GM19463 (cell line): ENCODE measurements around the gene PIGQ.

ENCODE experiments used
- ATAC-seq: cut with Tn5 transposase; IDR thresholded peaks from one replicate; pipeline ENCODE4 v1.9.1; 2021; ENCODE audit warnings: mild to moderate bottlenecking, moderate library complexity; ENCODE audit not compliant: unreplicated experiment

PIGQ gene

DNA sequence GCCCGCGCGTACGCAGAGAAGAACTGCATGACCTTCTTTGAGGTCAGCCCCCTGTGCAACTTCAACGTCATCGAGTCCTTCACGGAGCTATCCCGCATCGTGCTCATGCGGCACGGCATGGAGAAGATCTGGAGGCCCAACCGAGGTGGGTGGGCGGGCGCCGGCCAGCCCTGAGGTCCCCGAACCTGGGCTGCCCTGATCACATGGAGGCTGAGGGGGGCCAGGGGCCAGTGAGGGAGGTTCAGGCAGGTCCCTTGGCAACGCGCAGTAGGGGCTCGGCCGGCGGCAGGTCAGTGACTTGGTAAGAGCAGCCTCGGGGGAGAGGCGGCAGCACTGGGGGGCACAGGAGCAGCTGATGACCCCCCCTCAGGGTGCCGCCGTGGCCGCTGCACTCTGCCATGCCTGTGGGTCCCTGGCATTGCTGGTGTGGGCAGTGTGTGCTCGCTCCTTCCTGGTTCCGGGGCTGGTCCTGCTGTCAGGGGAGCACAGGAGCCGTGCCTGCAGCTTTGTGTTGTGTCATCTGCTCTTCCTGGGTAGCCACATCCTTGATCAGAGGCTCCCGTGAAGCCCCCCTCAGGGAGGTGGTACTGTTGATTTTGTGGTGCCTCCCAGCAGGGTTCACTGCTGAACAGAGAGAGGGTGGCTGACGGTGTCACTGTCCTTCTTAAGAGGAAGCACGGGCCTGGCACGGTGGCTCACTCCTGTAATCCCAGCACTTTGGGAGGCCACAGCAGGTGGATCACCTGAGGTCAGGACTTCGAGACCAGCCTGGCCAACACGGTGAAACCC lies 56.4 kb downstream of the PIGQ start:
- ATAC-seq: no peak

DNA sequence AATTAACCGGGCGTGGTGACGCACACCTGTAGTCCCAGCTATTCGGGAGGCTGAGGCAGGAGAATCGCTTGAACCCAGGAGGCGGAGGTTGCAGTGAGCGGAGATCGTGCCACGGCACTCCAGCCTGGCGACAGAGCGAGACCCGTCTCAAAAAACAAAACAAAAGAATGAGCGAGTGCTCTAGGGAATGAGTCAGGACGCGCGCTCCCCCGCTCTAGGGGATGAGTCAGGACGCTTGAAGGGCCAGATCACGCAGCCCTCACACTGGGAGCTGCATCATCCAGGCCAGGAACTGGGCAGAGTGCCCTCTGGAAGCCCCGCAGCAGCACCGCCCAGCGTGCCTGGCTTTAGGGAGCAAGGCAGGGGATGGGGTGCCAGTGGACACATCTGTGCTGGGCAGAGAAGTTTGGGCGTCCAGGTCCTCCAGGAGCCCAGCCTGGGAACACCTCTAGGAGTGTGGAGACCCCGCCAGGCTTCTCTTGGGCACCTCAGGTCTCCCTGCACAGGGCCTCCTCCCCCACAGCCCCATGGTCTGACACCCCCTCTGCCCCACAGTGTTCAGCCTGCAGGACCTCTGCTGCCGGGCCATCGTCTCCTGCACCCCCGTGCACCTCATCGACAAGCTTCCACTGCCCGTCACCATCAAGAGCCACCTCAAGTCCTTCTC lies 57.2 kb downstream of the PIGQ start:
- ATAC-seq: no peak

DNA sequence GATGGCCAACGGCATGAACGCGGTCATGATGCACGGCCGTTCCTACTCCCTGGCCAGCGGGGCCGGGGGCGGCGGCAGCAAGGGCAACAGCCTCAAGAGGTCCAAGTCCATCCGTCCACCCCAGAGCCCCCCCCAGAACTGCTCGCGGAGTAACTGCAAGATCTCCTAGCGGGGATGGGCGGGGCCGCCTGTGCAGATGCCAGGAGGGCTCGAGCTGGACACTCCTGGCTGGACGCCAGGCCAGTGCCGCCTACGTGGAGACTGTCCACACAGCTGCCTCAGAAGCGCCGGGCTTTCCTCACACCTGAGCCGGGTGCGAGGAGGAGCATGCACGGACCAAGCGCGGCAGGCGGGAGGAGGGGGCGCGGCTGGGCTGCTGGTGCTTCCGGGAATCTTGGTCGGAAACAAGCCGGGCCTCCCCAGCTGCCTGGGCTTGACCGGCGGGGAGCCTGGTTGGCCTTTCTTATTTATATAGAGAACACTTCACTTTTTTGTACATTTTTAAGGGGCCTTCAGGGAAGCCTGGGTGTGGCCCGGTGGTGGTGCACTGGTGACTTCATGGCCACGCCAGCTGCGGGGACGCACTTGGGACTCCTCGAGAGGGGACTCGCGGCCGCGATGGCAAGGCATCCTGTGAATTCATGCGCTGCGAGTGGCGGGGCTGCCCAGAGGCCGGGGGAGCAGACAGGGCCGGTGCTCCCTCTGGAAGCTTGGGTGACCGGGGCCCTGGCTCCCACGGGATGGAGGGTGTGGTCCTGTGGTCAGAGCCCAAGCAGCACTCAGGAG lies 57.9 kb downstream of the PIGQ start:
- no peak for ATAC-seq

DNA sequence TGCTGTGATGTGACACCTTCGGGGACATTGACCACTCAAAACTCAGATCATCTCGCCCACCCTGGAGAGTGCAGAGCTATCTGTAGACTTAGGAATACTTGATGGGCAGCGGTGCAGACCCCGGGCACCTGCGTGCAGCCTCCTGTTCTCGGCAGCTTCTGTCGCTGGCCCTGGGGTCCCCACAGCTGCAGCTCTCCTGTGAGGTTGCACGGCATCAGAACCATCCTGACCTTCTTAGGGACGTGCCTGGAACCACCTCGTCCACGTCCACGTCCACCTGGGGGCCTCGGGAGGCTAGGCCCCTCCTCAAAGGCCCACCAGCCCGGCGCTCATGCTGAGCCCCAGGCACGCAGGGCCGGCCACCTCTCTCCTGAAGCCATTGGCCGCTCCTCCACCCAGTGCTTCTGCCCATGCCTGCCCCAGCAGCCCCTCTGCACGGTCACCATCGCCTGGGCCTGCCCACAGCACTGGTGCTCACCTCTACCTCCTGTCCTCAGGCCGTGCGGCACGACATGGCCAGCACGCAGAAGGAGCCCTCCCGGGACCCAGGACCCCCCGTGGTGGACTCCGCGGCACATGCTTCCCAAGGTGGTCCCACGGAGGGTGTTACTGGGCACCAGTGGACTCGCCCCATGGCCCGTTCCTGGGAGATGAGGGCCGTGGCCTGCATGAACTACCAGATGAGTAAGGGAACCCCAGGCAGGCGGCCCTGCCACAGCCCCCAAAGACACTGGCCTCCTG lies 58.7 kb downstream of the PIGQ start:
- no peak for ATAC-seq

DNA sequence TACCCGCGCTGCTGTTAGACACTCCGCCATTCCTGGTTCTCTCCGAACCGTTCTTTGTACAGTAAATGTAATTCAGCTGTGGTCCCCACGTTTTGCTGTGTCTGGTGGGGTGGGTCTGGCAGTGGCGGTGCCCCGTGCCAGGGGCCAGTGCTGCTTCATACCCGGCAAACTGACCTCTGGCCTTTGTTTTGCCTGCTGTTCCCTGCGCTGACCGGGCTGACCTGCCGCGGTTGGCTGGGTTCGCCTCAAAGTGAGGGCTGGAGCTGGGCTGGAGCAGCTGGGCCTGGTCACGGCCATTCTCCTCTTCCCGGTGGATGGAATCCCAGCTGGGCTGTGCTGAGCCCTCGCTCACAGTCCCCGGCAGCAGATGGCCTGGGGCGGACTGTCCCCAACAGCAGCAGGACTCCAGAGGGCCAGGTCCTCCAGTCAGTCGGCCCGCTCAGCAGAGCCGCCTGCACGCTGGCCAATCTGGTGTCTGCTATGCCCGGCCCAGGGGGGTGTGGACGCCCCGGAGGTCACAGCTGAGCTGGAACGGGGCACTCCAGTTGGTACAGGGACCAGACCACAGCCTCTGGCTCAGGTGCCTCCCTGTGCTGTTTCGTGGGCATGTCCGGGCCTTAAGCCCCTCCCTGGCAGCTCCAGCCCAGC lies 59.5 kb downstream of the PIGQ start:
- ATAC-seq: no peak

DNA sequence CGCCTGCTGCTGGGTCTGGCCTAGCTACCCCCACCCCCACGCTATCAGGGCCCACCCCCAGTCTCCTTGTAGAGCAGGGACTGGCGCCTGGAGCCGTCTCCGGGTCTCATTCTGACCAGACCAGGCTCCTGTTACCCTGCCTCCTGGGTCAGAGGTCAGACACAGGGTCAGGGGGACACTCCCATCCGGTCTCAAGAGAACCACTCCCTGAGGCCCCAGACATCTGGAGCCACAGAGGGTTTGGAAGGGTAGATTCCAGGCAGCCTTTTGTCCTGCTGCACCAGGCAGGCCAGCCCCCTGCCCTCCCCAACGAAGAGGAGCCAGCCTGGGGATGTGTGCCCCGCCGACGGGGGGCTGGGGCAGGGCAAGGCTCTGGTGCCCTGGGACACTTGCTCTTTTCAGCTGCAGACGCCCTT lies 60.1 kb downstream of the PIGQ start:
- ATAC-seq: no peak

DNA sequence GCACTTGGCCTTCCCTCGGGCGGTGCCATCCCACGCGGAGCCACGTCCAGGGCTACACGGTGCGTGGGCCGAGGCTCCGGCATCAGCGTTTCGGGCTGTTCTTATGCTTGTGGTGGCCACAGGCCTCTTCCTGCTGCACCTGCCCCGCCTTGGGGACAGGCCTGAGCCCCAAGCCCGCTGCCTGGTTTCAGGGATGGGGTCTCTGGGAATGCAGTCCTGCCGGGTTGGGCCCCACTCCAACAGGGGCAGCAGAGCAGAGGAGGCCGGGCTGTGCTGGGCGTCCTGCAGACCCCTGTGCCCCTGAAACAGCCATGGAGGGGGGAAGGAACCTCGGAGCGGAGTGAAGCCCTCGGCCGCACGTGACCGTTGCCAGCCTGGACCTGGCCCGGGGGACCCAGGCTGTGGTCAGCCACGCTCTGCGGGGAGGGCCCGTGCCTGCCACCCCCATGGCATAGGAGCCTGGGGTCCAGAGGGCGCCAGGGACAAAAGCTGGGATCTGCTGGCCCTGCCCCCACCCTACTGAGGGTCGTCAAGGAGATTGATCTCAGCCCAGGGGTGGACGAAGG lies 60.6 kb downstream of the PIGQ start:
- no peak for ATAC-seq

DNA sequence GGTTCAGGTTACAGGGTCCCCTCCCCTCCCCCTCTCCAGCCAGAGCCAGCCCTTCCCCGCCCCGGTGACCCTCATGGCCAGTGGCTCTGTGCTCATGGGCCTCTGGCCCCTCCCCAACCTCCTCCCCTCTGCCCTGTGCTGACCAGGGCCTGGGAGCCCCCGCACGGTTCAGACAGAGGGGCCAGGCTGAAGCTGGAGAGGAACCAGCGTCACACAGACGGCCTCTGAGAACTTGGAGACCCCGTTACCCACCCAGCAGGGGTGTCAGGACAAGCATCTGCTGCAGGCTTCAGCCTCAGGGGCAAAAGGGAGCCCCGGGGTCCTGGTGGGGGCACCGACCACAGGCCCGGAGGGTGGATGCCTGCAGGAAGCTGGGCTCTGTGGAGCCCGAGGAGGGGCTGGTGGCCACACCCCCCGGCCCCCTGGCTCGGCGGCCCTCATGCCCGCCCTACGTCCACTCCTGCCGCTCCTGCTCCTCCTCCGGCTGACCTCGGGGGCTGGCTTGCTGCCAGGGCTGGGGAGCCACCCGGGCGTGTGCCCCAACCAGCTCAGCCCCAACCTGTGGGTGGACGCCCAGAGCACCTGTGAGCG lies 61.1 kb downstream of the PIGQ start, which contains the start of gene WFIKKN1:
Gene WFIKKN1, plus strand, starts transcription at position 171 of the 591 bp plus-strand sequence. Its CDS starts 269 bp downstream, at position 440.
- ATAC-seq: no peak

DNA sequence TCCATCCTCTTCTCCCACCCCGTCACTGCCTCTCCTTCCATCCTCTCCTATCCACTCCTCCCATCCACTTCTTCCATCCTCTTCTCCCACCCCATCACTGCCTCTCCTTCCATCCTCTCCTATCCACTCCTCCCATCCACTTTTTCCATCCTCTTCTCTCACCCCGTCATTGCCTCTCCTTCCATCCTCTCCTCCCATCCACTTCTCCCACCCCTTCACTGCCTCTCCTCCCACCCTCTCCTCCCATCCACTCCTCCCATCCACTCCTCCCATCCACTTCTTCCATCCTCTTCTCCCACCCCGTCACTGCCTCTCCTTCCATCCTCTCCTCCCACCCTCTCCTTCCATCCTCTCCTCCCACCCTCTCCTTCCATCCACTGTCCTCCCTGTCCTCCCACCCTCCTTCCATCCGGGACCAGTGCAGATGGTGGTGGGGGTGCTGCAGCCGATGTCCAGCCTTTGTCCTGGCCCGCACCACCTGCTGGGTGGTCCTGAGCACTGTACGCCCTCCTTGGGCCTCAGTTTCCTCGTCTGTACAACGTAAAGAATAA lies 62.1 kb downstream of the PIGQ start:
- ATAC-seq: no peak

DNA sequence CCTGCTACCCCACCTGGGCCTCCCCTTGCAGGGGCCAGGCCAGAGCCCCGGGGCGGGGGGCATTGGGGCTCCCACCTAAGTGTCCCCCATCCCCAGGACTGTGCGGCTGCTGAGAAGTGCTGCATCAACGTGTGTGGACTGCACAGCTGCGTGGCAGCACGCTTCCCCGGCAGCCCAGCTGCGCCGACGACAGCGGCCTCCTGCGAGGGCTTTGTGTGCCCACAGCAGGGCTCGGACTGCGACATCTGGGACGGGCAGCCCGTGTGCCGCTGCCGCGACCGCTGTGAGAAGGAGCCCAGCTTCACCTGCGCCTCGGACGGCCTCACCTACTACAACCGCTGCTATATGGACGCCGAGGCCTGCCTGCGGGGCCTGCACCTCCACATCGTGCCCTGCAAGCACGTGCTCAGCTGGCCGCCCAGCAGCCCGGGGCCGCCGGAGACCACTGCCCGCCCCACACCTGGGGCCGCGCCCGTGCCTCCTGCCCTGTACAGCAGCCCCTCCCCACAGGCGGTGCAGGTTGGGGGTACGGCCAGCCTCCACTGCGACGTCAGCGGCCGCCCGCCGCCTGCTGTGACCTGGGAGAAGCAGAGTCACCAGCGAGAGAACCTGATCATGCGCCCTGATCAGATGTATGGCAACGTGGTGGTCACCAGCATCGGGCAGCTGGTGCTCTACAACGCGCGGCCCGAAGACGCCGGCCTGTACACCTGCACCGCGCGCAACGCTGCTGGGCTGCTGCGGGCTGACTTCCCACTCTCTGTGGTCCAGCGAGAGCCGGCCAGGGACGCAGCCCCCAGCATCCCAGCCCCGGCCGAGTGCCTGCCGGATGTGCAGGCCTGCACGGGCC lies 62.9 kb downstream of the PIGQ start:
- no peak for ATAC-seq

DNA sequence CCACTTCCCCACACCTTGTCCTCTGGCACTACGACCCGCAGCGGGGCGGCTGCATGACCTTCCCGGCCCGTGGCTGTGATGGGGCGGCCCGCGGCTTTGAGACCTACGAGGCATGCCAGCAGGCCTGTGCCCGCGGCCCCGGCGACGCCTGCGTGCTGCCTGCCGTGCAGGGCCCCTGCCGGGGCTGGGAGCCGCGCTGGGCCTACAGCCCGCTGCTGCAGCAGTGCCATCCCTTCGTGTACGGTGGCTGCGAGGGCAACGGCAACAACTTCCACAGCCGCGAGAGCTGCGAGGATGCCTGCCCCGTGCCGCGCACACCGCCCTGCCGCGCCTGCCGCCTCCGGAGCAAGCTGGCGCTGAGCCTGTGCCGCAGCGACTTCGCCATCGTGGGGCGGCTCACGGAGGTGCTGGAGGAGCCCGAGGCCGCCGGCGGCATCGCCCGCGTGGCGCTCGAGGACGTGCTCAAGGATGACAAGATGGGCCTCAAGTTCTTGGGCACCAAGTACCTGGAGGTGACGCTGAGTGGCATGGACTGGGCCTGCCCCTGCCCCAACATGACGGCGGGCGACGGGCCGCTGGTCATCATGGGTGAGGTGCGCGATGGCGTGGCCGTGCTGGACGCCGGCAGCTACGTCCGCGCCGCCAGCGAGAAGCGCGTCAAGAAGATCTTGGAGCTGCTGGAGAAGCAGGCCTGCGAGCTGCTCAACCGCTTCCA lies 63.7 kb downstream of the PIGQ start:
- no peak for ATAC-seq
